ENCODE results near the gene ARHGAP15. TPM values are rescaled to one million over a fixed set of nuclear protein-coding genes. Genes with fewer than 3 reads are reported as not detected.
A peak's percentile ranks its signal among the peaks of the same experiment; 100 is the strongest.

The ARHGAP15 gene
- polyA plus RNA-seq, 2 donors, result 0.69 to 1.1 TPM

DNA sequence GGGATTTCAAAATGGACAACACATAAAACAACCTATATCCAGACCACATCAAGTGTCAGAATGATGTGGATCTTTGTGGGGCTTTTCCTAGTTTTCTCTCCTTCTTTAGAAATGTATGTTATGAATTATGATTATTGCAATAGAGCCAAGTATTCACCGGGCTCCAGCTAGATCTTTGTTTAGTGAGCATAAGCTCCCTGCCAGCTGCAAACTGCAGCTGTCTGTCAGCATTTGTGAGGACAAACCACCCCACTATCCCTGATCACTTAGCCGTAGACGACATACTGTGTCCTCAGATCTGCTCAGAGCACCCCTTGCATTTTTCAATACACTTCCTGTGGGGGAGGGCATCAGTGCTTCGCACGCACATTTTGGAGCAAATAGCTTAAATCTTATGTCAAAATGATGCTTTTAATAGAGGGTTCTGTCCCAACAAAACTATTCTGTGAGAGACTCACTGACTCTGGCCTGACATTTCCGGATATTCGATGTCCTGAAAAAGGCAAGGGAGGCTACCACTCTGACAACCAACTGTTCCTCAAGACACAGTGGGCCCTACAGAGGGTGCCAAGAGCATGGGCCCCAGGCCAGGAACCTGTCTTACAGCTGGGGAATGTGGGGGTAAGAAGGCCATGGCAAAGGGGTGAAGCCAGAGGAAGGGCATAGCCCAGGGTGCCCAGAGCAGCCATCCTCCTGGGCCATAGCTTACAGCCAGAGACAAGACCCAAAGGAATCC lies 346.0 kb downstream of the ARHGAP15 start:
- Histone ChIP-seq H3K27me3 (ENCODE audit: control insufficient read depth in 1 of 2, insufficient read depth in 2 of 2, low read length in 2 of 2) (no peaks in the 10 kb centered on the region), H3K9me3 (ENCODE audit: control insufficient read depth in 2 of 2, insufficient read depth in 1 of 2, low read depth in 1 of 2, low read length in 1 of 2) (no peaks in the 10 kb centered on the region), H3K4me1 (ENCODE audit: control insufficient read depth in 2 of 2, insufficient read depth in 2 of 2, low read length in 1 of 2) (no peaks in the 10 kb centered on the region), H3K36me3 (ENCODE audit: control insufficient read depth in 2 of 2, insufficient read depth in 2 of 2, low read length in 1 of 2) (no peaks in the 10 kb centered on the region), H3K27ac (ENCODE audit: low read depth in 2 of 2, low read length in 1 of 2) (peak overlapping the region; percentile 33 to 42), H3K4me3 (ENCODE audit: low read depth in 1 of 2, low read length in 2 of 2) (no peak overlapping the region)
- 64 to 75% methylated on average over 7 of the region's 7 CpGs for WGBS, 2 donors

DNA sequence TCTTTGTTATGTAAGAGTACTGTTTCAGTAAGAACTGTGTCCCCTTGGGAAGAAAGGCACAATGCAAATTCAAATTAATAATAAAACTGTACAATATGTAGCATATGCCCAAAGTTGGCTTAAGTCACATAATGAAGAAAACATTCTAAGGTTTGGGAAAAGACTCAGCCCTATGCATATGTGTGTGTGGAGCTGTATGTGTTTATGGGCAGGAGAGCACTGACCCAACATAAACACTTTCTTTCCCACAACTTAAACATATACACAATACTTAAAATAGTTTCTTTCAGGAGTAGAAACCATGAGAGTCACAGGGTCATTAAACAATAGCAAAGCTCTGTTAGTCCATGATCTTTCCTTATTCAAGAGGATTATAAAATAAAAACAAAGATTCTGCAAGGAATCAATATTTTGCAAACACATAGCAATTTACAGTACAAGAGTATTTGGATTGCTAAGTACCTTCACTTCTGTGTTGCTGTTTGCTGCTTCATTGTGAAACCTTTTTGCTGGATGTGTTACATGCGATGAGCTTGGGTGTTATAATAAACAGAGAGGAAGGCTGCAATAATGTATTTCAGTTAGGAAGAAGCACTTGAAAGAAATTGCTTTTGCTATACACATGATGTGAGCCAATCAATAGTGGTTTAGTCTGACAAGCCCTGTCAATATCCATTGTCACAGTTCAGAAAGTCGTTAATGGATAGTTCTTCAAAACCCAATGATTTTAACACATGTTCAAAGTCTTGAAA lies 347.3 kb downstream of the ARHGAP15 start:
- 69 to 75% methylated on average over 2 of the region's 2 CpGs for WGBS, 2 donors
- Histone ChIP-seq H3K36me3 (ENCODE audit: control insufficient read depth in 2 of 2, insufficient read depth in 2 of 2, low read length in 1 of 2) (no peaks in the 10 kb centered on the region), H3K9me3 (ENCODE audit: control insufficient read depth in 2 of 2, insufficient read depth in 1 of 2, low read depth in 1 of 2, low read length in 1 of 2) (no peaks in the 10 kb centered on the region), H3K27ac (ENCODE audit: low read depth in 2 of 2, low read length in 1 of 2) (no peak overlapping the region), H3K4me3 (ENCODE audit: low read depth in 1 of 2, low read length in 2 of 2) (no peak overlapping the region), H3K27me3 (ENCODE audit: control insufficient read depth in 1 of 2, insufficient read depth in 2 of 2, low read length in 2 of 2) (no peaks in the 10 kb centered on the region), H3K4me1 (ENCODE audit: control insufficient read depth in 2 of 2, insufficient read depth in 2 of 2, low read length in 1 of 2) (no peaks in the 10 kb centered on the region)

DNA sequence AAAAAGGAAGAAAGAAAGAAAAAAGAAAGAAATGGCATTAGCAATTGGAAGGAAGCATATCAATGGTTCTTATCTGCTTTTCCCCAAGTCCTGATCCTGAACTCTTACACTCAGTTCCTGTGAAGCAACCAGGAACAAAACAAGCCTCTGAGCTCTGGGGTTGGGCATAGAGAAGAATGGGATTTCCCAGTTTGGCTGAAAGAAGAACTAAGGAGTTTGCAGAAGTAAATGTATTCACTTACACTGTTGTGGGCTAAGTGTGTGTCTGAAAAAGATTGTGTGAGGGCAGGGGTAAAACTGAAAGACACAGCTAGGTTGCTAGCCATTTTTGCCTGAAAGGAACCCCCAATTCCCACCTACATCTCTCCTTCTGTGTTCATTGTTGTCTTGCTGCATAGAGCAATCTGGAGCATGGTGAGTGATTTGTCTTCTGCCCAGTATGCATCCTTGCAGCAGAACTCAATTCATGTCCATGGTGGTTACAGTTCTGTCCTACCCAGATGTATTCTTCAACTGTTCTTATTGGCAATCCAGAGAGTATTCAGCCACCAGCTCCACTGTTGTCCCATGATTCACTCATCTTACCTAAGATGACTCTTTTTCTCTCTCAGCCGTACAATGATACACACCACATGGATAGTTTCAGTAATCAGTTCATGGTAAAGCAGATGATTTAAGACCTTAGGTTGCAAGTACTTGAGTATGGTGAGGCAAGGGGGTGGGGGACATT lies 348.7 kb downstream of the ARHGAP15 start:
- H3K27me3 ChIP-seq (ENCODE audit: control insufficient read depth in 1 of 2, insufficient read depth in 2 of 2, low read length in 2 of 2), result no peaks in the 10 kb centered on the region
- no peak overlapping the region for H3K27ac ChIP-seq (ENCODE audit: low read depth in 2 of 2, low read length in 1 of 2)
- H3K36me3 ChIP-seq (ENCODE audit: control insufficient read depth in 2 of 2, insufficient read depth in 2 of 2, low read length in 1 of 2), result no peaks in the 10 kb centered on the region
- H3K4me1 ChIP-seq (ENCODE audit: control insufficient read depth in 2 of 2, insufficient read depth in 2 of 2, low read length in 1 of 2), result no peaks in the 10 kb centered on the region
- no peak overlapping the region for H3K4me3 ChIP-seq (ENCODE audit: low read depth in 1 of 2, low read length in 2 of 2)
- WGBS, 2 donors, result 93 to 100% methylated on average over 1 of the region's 1 CpG
- H3K9me3 ChIP-seq (ENCODE audit: control insufficient read depth in 2 of 2, insufficient read depth in 1 of 2, low read depth in 1 of 2, low read length in 1 of 2), result no peaks in the 10 kb centered on the region

DNA sequence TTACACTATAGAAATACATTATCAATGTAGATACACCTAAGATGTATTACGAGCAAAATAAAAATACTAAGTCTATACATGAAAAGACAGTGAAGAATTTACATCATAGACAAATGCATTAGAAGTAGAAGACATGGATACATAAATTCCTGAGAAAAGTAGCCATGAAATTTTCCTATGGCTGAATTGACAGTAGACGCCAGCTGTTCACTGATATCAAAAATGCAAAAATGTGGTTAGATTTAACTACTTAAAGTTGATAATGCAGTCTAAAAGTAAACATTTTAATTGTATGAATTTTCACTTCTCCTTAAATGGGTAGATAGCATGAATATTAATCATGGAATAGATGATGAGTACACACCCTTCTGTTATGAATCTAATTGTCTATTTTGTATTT lies 350.9 kb downstream of the ARHGAP15 start:
- H3K4me1 ChIP-seq (ENCODE audit: control insufficient read depth in 2 of 2, insufficient read depth in 2 of 2, low read length in 1 of 2), result no peaks in the 10 kb centered on the region
- H3K36me3 ChIP-seq (ENCODE audit: control insufficient read depth in 2 of 2, insufficient read depth in 2 of 2, low read length in 1 of 2), result no peaks in the 10 kb centered on the region
- no peaks in the 10 kb centered on the region for H3K27me3 ChIP-seq (ENCODE audit: control insufficient read depth in 1 of 2, insufficient read depth in 2 of 2, low read length in 2 of 2)
- H3K9me3 ChIP-seq (ENCODE audit: control insufficient read depth in 2 of 2, insufficient read depth in 1 of 2, low read depth in 1 of 2, low read length in 1 of 2), result no peaks in the 10 kb centered on the region
- no peak overlapping the region for H3K27ac ChIP-seq (ENCODE audit: low read depth in 2 of 2, low read length in 1 of 2)
- WGBS, 2 donors, result 86 to 90% methylated on average over 2 of the region's 2 CpGs
- H3K4me3 ChIP-seq (ENCODE audit: low read depth in 1 of 2, low read length in 2 of 2), result no peak overlapping the region

DNA sequence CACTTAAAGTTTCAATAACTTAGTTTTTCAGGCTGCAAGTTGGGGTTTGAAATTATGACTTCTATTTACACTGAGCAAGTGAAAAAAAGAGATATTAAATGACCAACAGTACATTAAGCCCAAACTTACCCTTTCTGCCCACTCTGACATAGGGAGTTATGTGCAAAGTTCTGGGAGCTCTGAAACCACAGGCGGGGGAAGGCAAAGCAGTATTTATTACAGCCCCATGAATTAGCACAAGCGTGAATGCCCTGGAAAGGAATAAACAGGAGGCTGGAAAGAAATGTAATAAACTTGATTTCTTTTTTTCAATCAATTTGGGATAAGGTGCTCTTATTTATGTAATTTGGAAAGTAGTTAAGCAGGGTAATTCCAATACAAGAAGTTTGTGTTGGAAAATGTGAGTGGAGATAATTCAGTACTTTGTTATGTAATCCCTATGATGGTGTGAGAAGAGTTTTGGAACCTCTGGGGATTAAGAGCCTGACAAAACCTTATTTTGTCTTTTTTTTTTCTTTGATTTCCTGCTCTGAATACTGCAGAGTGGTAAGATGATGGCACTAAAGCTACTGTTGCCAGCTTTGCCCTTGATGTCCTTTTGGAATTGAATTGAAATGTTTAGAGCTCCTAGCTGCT lies 351.5 kb downstream of the ARHGAP15 start:
- H3K27ac ChIP-seq (ENCODE audit: low read depth in 2 of 2, low read length in 1 of 2), result peak overlapping the region in 1 of 2 donors; percentile 42
- H3K4me1 ChIP-seq (ENCODE audit: control insufficient read depth in 2 of 2, insufficient read depth in 2 of 2, low read length in 1 of 2), result no peaks in the 10 kb centered on the region
- 74% methylated on average over 2 of the region's 2 CpGs for WGBS, 2 donors
- H3K36me3 ChIP-seq (ENCODE audit: control insufficient read depth in 2 of 2, insufficient read depth in 2 of 2, low read length in 1 of 2), result no peaks in the 10 kb centered on the region
- H3K4me3 ChIP-seq (ENCODE audit: low read depth in 1 of 2, low read length in 2 of 2), result no peak overlapping the region
- H3K9me3 ChIP-seq (ENCODE audit: control insufficient read depth in 2 of 2, insufficient read depth in 1 of 2, low read depth in 1 of 2, low read length in 1 of 2), result no peaks in the 10 kb centered on the region
- no peaks in the 10 kb centered on the region for H3K27me3 ChIP-seq (ENCODE audit: control insufficient read depth in 1 of 2, insufficient read depth in 2 of 2, low read length in 2 of 2)

DNA sequence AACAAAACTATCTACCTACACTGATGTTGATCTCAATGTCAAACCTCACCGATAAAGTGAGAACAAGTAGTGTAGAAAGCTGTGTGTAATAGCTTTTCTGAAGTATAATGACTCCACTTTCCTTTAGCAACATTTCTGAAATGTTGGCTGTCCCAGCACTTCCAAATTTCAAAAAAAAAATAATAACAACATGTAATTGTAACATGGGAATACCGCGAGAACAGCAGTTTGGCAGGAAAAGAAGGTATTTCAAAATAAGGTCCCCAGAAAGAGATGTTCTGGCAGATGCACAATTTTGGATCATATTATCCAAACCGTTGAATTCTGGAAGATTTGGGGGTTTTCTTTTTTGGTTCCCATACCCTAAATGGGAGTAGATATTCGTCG lies 352.0 kb downstream of the ARHGAP15 start:
- Histone ChIP-seq H3K27ac (ENCODE audit: low read depth in 2 of 2, low read length in 1 of 2) (peak overlapping the region in 1 of 2 donors; percentile 42), H3K27me3 (ENCODE audit: control insufficient read depth in 1 of 2, insufficient read depth in 2 of 2, low read length in 2 of 2) (no peaks in the 10 kb centered on the region), H3K4me1 (ENCODE audit: control insufficient read depth in 2 of 2, insufficient read depth in 2 of 2, low read length in 1 of 2) (no peaks in the 10 kb centered on the region), H3K4me3 (ENCODE audit: low read depth in 1 of 2, low read length in 2 of 2) (no peak overlapping the region), H3K9me3 (ENCODE audit: control insufficient read depth in 2 of 2, insufficient read depth in 1 of 2, low read depth in 1 of 2, low read length in 1 of 2) (no peaks in the 10 kb centered on the region), H3K36me3 (ENCODE audit: control insufficient read depth in 2 of 2, insufficient read depth in 2 of 2, low read length in 1 of 2) (no peaks in the 10 kb centered on the region)
- 53 to 58% methylated on average over 6 of the region's 6 CpGs for WGBS, 2 donors

DNA sequence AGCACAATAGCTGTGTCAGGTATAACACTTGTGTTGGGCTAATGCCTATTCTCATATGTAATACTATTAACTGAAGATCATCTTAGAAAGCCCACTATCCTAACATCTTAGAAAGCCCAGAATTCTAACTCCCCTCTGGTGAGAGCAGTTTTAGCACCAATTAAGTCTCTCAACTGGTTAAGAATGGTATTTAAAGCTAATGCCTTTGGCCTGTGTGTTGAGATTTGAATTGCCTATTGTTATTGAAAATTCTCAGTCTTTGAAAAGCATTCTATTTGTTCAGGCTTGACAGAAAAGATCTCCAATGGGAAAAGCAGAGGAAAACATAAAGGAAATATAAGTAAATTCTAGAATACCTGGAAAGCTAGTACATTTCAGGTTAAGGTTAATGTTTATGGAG lies 352.5 kb downstream of the ARHGAP15 start:
- H3K27me3 ChIP-seq (ENCODE audit: control insufficient read depth in 1 of 2, insufficient read depth in 2 of 2, low read length in 2 of 2), result no peaks in the 10 kb centered on the region
- H3K4me1 ChIP-seq (ENCODE audit: control insufficient read depth in 2 of 2, insufficient read depth in 2 of 2, low read length in 1 of 2), result no peaks in the 10 kb centered on the region
- no peak overlapping the region for H3K4me3 ChIP-seq (ENCODE audit: low read depth in 1 of 2, low read length in 2 of 2)
- no peaks in the 10 kb centered on the region for H3K9me3 ChIP-seq (ENCODE audit: control insufficient read depth in 2 of 2, insufficient read depth in 1 of 2, low read depth in 1 of 2, low read length in 1 of 2)
- no peak overlapping the region for H3K27ac ChIP-seq (ENCODE audit: low read depth in 2 of 2, low read length in 1 of 2)
- no peaks in the 10 kb centered on the region for H3K36me3 ChIP-seq (ENCODE audit: control insufficient read depth in 2 of 2, insufficient read depth in 2 of 2, low read length in 1 of 2)

DNA sequence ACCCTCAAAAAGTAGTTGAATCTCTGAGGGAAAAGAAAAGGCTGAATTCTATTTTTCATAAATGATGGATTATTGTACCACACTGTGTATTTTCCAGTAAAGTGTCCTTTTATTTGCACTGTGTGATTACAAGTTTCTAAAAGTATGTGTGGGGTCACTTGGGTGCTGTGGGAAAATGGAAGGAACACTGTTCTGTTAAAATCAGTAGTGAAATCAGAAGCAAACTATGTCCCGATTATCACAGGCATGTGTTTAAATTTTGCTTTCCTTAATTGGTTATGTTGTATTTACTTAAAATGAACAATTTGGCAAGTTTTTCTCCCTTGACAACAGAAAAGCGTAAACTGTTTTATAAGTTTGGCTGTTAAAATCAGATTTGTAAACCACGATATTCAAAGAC lies 353.1 kb downstream of the ARHGAP15 start:
- H3K4me1 ChIP-seq (ENCODE audit: control insufficient read depth in 2 of 2, insufficient read depth in 2 of 2, low read length in 1 of 2), result no peaks in the 10 kb centered on the region
- no peak overlapping the region for H3K27ac ChIP-seq (ENCODE audit: low read depth in 2 of 2, low read length in 1 of 2)
- 49 to 60% methylated on average over 3 of the region's 3 CpGs for WGBS, 2 donors
- H3K4me3 ChIP-seq (ENCODE audit: low read depth in 1 of 2, low read length in 2 of 2), result no peak overlapping the region
- no peaks in the 10 kb centered on the region for H3K27me3 ChIP-seq (ENCODE audit: control insufficient read depth in 1 of 2, insufficient read depth in 2 of 2, low read length in 2 of 2)
- H3K9me3 ChIP-seq (ENCODE audit: control insufficient read depth in 2 of 2, insufficient read depth in 1 of 2, low read depth in 1 of 2, low read length in 1 of 2), result no peaks in the 10 kb centered on the region
- H3K36me3 ChIP-seq (ENCODE audit: control insufficient read depth in 2 of 2, insufficient read depth in 2 of 2, low read length in 1 of 2), result no peaks in the 10 kb centered on the region

DNA sequence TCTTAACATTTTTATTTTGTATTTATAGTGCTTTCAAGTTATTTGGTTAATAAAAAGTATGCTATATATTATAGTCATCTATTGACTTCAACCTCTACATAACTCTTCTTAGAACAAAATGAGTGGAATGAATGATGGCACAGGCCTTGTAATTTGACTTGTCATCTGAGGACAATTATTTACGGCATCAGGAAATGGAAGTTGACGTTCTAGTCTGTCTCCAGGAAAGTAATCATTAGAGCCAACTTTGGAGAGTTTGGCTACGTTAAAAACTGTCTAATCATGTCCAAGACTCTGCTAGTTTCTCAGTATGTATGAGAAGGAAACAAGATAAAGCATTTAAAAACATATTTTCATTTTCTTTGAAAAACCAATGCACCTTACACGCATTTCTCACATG lies 353.6 kb downstream of the ARHGAP15 start:
- H3K9me3 ChIP-seq (ENCODE audit: control insufficient read depth in 2 of 2, insufficient read depth in 1 of 2, low read depth in 1 of 2, low read length in 1 of 2), result no peaks in the 10 kb centered on the region
- H3K27ac ChIP-seq (ENCODE audit: low read depth in 2 of 2, low read length in 1 of 2), result no peak overlapping the region
- WGBS, 2 donors, result 46 to 53% methylated on average over 4 of the region's 4 CpGs
- no peaks in the 10 kb centered on the region for H3K4me1 ChIP-seq (ENCODE audit: control insufficient read depth in 2 of 2, insufficient read depth in 2 of 2, low read length in 1 of 2)
- no peaks in the 10 kb centered on the region for H3K36me3 ChIP-seq (ENCODE audit: control insufficient read depth in 2 of 2, insufficient read depth in 2 of 2, low read length in 1 of 2)
- H3K27me3 ChIP-seq (ENCODE audit: control insufficient read depth in 1 of 2, insufficient read depth in 2 of 2, low read length in 2 of 2), result no peaks in the 10 kb centered on the region
- no peak overlapping the region for H3K4me3 ChIP-seq (ENCODE audit: low read depth in 1 of 2, low read length in 2 of 2)
